ENCODE results near the gene TTLL12. TPM values are rescaled to one million over a fixed set of nuclear protein-coding genes. Genes with fewer than 3 reads are reported as not detected.

The TTLL12 gene
- total and polyA plus RNA-seq, 2 experiments from 2014 or later, result 46.7 to 147 TPM

DNA sequence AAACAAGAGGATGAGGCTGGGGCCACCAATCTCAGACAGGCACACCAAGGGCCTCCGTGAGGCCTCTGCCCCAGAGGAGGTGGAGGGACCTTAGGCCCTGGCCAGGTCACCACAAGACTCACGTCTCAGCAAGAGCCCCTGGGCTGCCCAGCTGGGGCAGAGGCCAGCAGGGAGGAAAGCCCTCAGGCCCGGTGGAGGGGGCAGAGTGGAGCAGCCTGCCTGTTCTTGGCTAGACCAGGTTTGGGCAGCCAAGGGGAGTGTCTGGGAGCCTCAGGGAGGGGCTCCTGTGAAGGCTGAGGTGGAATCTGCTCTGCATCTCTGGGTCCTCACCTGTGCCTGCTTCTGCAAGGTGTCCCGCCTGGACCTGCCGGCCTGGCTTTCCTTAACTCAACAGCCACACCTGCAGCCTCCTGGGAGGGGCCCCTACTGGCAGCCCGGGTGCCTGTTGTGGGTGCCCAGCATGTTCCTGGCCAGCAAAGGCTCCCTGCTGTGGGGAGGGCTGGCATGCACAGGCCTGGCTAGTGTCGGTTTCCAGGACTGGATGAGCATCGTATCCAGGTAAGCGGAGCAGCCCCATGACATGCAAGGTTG is 11.9 kb downstream of the TTLL12 start (continued):
- TF ChIP-seq, protein P1, sequence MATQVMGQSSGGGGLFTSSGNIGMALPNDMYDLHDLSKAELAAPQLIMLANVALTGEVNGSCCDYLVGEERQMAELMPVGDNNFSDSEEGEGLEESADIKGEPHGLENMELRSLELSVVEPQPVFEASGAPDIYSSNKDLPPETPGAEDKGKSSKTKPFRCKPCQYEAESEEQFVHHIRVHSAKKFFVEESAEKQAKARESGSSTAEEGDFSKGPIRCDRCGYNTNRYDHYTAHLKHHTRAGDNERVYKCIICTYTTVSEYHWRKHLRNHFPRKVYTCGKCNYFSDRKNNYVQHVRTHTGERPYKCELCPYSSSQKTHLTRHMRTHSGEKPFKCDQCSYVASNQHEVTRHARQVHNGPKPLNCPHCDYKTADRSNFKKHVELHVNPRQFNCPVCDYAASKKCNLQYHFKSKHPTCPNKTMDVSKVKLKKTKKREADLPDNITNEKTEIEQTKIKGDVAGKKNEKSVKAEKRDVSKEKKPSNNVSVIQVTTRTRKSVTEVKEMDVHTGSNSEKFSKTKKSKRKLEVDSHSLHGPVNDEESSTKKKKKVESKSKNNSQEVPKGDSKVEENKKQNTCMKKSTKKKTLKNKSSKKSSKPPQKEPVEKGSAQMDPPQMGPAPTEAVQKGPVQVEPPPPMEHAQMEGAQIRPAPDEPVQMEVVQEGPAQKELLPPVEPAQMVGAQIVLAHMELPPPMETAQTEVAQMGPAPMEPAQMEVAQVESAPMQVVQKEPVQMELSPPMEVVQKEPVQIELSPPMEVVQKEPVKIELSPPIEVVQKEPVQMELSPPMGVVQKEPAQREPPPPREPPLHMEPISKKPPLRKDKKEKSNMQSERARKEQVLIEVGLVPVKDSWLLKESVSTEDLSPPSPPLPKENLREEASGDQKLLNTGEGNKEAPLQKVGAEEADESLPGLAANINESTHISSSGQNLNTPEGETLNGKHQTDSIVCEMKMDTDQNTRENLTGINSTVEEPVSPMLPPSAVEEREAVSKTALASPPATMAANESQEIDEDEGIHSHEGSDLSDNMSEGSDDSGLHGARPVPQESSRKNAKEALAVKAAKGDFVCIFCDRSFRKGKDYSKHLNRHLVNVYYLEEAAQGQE (IDR thresholded peaks at IDR 0.05; ENCODE audit: unreplicated experiment), result no peak
- TF ChIP-seq ZNF331 (CRISPR knock-in tag; IDR thresholded peaks at IDR 0.05; ENCODE audit: low read depth) (no peak), CREB1 (CRISPR knock-in tag; IDR thresholded peaks at IDR 0.05; ENCODE audit: low read depth) (no peak), ZNF114 (CRISPR knock-in tag; IDR thresholded peaks at IDR 0.05) (no peak), STAT1 (IDR thresholded peaks at IDR 0.05; ENCODE audit: unreplicated experiment) (no peak), EZH2phosphoT487 (IDR thresholded peaks at IDR 0.05; ENCODE audit: unreplicated experiment) (no peak)
- TF ChIP-seq, protein P2, sequence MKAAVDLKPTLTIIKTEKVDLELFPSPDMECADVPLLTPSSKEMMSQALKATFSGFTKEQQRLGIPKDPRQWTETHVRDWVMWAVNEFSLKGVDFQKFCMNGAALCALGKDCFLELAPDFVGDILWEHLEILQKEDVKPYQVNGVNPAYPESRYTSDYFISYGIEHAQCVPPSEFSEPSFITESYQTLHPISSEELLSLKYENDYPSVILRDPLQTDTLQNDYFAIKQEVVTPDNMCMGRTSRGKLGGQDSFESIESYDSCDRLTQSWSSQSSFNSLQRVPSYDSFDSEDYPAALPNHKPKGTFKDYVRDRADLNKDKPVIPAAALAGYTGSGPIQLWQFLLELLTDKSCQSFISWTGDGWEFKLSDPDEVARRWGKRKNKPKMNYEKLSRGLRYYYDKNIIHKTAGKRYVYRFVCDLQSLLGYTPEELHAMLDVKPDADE (IDR thresholded peaks at IDR 0.05), result no peak

DNA sequence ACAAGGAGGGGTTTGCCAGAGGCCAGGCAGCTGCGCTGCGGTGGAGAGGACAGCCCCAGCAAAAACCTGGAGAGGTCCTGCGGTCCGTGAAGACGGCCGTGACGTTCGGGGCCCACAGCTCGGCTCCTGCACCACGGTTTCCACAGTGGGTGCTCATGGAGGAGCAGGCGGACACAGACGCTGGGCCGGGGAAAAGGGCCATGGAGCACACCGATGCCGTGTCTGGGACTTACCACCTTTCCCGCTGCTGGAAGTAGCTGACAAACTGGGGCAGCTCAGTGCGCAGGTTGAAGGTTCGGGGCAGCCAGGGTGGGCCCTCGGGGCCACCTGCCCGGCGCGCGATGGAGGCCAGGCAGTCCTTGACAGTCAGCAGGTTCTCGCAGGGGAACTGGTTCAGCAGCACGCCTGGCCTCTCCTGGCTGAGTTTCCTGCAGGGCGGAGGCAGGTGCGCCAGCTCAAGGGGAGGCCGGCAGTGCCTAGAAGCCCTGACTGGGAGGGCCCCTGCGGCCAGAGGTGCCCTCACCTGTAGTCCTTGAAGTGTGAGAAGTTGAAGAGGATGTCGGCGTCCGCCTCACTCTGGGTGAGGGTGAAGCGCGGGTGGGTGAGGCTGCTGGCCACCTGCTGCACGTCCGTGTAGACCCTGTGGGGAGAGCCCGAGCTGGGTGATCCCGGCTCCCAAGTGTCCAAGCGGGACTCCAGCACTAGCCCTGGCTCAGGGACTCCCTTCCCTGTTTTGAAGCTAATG is 12.8 kb downstream of the TTLL12 start:
- no peaks in the 10 kb centered on the region for H3K4me1 Mint-ChIP-seq
- TF ChIP-seq, protein P3, sequence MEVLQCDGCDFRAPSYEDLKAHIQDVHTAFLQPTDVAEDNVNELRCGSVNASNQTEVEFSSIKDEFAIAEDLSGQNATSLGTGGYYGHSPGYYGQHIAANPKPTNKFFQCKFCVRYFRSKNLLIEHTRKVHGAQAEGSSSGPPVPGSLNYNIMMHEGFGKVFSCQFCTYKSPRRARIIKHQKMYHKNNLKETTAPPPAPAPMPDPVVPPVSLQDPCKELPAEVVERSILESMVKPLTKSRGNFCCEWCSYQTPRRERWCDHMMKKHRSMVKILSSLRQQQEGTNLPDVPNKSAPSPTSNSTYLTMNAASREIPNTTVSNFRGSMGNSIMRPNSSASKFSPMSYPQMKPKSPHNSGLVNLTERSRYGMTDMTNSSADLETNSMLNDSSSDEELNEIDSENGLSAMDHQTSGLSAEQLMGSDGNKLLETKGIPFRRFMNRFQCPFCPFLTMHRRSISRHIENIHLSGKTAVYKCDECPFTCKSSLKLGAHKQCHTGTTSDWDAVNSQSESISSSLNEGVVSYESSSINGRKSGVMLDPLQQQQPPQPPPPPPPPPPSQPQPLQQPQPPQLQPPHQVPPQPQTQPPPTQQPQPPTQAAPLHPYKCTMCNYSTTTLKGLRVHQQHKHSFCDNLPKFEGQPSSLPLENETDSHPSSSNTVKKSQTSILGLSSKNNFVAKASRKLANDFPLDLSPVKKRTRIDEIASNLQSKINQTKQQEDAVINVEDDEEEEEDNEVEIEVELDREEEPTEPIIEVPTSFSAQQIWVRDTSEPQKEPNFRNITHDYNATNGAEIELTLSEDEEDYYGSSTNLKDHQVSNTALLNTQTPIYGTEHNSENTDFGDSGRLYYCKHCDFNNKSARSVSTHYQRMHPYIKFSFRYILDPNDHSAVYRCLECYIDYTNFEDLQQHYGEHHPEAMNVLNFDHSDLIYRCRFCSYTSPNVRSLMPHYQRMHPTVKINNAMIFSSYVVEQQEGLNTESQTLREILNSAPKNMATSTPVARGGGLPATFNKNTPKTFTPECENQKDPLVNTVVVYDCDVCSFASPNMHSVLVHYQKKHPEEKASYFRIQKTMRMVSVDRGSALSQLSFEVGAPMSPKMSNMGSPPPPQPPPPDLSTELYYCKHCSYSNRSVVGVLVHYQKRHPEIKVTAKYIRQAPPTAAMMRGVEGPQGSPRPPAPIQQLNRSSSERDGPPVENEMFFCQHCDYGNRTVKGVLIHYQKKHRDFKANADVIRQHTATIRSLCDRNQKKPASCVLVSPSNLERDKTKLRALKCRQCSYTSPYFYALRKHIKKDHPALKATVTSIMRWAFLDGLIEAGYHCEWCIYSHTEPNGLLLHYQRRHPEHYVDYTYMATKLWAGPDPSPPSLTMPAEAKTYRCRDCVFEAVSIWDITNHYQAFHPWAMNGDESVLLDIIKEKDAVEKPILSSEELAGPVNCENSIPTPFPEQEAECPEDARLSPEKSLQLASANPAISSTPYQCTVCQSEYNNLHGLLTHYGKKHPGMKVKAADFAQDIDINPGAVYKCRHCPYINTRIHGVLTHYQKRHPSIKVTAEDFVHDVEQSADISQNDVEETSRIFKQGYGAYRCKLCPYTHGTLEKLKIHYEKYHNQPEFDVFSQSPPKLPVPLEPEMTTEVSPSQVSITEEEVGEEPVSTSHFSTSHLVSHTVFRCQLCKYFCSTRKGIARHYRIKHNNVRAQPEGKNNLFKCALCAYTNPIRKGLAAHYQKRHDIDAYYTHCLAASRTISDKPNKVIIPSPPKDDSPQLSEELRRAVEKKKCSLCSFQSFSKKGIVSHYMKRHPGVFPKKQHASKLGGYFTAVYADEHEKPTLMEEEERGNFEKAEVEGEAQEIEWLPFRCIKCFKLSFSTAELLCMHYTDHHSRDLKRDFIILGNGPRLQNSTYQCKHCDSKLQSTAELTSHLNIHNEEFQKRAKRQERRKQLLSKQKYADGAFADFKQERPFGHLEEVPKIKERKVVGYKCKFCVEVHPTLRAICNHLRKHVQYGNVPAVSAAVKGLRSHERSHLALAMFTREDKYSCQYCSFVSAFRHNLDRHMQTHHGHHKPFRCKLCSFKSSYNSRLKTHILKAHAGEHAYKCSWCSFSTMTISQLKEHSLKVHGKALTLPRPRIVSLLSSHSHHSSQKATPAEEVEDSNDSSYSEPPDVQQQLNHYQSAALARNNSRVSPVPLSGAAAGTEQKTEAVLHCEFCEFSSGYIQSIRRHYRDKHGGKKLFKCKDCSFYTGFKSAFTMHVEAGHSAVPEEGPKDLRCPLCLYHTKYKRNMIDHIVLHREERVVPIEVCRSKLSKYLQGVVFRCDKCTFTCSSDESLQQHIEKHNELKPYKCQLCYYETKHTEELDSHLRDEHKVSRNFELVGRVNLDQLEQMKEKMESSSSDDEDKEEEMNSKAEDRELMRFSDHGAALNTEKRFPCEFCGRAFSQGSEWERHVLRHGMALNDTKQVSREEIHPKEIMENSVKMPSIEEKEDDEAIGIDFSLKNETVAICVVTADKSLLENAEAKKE (CRISPR knock-in tag; IDR thresholded peaks at IDR 0.05), result no peak
- TF ChIP-seq ZNF114 (CRISPR knock-in tag; IDR thresholded peaks at IDR 0.05) (no peak), NANOG (IDR thresholded peaks at IDR 0.05; ENCODE audit: borderline replicate concordance) (no peak), POLR2AphosphoS5 (IDR thresholded peaks at IDR 0.05; ENCODE audit: low read depth) (no peak)

More for the DNA sequence above, 12.8 kb downstream of the TTLL12 start:
- H3K27me3 ChIP-seq (ENCODE audit: insufficient read depth), result no peaks in the 10 kb centered on the region
- H2AFZ ChIP-seq, result no peak overlapping the region
- no peaks in the 10 kb centered on the region for H3K9me2 ChIP-seq (ENCODE audit: insufficient read depth)
- DNase-seq (ENCODE audit: low spot score), result no peak
- H3K4me3 ChIP-seq, result no peak overlapping the region
- peaks cover 76% of the 10 kb centered on the region for H3K36me3 Mint-ChIP-seq (ENCODE audit: low read depth)
- no peak overlapping the region for H3K4me2 ChIP-seq
- ATAC-seq, result no peak
- H3F3A ChIP-seq (replicated peaks; ENCODE audit: low read depth), result no peaks in the 10 kb centered on the region
- H3K36me3 ChIP-seq (ENCODE audit: insufficient read depth), result peaks cover 13% of the 10 kb centered on the region; the same call in 1 of the 2 replicates
- no peaks in the 10 kb centered on the region for H4K20me1 ChIP-seq (replicated peaks; ENCODE audit: insufficient read depth)
- no peak overlapping the region for H3K27ac ChIP-seq (ENCODE audit: low read depth)
- H3K9me3 Mint-ChIP-seq, result no peaks in the 10 kb centered on the region; the same call in 2 of the 3 replicates
- no peak overlapping the region for H3K27ac Mint-ChIP-seq
- H3K4me3 Mint-ChIP-seq, result no peak overlapping the region
- no peaks in the 10 kb centered on the region for H3K79me2 ChIP-seq (replicated peaks; ENCODE audit: insufficient read depth)
- H3K27me3 Mint-ChIP-seq (ENCODE audit: insufficient read depth, low read depth, poor library complexity), result peaks cover 8% of the 10 kb centered on the region
- H3K4me1 ChIP-seq (ENCODE audit: insufficient read depth), result no peaks in the 10 kb centered on the region

Measured in GM23338 (cell line).